Measurements from ENCODE around the gene ABCC1.

ABCC1 gene

DNA sequence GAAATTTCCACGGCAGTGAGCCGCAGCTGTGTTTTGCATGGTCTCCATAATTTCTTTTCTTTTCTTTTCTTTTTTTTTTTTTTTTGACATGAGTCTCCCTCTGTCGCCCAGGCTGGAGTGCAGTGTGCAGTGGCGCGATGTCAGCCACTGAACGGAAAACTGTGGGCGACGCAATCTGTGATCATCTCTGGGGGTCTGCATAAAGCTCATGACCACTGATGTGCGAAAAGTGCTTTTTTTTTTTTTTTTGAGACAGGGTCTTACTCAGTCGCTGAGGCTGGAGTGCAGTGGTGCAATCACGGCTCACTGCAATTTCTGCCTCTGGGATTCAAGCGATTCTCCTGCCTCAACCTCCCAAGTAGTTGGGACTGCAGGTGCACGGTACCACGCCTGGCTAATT is 156.2 kb downstream of the ABCC1 start:
- Histone ChIP-seq H3K4me3 (ENCODE audit: low read length) (no peak overlapping the region), H3K27ac (ENCODE audit: low read length) (no peak overlapping the region), H3K9me3 (ENCODE audit: insufficient read depth, low read length) (no peaks in the 10 kb centered on the region), H3K9ac (ENCODE audit: low read length) (no peak overlapping the region), H3K4me1 (ENCODE audit: low read length) (peaks cover 14% of the 10 kb centered on the region), H2AFZ (ENCODE audit: low read depth, low read length) (no peak overlapping the region), H3K79me2 (ENCODE audit: low read length) (peaks cover 3% of the 10 kb centered on the region; the same call in 1 of the 2 replicates), H3K27me3 (ENCODE audit: low read depth, low read length) (no peaks in the 10 kb centered on the region), H3K36me3 (replicated peaks; ENCODE audit: low read depth, low read length) (peaks cover 51% of the 10 kb centered on the region), H4K20me1 (ENCODE audit: insufficient read depth, low read length) (0 out of 2 replicates have a peak, but pooled peaks cover 3% of the 10 kb centered on the region), H3K4me2 (ENCODE audit: low read length) (no peak overlapping the region)
- no peak for TF ChIP-seq EZH2phosphoT487 (IDR thresholded peaks at IDR 0.05; ENCODE audit: low read depth)
- TF ChIP-seq, protein P1, sequence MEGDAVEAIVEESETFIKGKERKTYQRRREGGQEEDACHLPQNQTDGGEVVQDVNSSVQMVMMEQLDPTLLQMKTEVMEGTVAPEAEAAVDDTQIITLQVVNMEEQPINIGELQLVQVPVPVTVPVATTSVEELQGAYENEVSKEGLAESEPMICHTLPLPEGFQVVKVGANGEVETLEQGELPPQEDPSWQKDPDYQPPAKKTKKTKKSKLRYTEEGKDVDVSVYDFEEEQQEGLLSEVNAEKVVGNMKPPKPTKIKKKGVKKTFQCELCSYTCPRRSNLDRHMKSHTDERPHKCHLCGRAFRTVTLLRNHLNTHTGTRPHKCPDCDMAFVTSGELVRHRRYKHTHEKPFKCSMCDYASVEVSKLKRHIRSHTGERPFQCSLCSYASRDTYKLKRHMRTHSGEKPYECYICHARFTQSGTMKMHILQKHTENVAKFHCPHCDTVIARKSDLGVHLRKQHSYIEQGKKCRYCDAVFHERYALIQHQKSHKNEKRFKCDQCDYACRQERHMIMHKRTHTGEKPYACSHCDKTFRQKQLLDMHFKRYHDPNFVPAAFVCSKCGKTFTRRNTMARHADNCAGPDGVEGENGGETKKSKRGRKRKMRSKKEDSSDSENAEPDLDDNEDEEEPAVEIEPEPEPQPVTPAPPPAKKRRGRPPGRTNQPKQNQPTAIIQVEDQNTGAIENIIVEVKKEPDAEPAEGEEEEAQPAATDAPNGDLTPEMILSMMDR (IDR thresholded peaks at IDR 0.05; ENCODE audit: low read depth, low read length) = no peak

GRCh38 chr16:16106466-16106865 is 157.1 kb downstream of the ABCC1 start:
- no peak overlapping the region for H3K27ac ChIP-seq (ENCODE audit: low read length)
- no peak overlapping the region for H3K9ac ChIP-seq (ENCODE audit: low read length)
- H3K79me2 ChIP-seq (ENCODE audit: low read length) = 0 out of 2 replicates have a peak, but pooled peaks cover under 1% of the 10 kb centered on the region
- H4K20me1 ChIP-seq (ENCODE audit: insufficient read depth, low read length) = 0 out of 2 replicates have a peak, but pooled peaks cover 3% of the 10 kb centered on the region
- no peak overlapping the region for H3K4me2 ChIP-seq (ENCODE audit: low read length)
- H3K9me3 ChIP-seq (ENCODE audit: insufficient read depth, low read length) = no peaks in the 10 kb centered on the region
- H2AFZ ChIP-seq (ENCODE audit: low read depth, low read length) = no peak overlapping the region
- H3K4me3 ChIP-seq (ENCODE audit: low read length) = no peak overlapping the region
- peaks cover 54% of the 10 kb centered on the region for H3K36me3 ChIP-seq (replicated peaks; ENCODE audit: low read depth, low read length)
- peaks cover 12% of the 10 kb centered on the region for H3K4me1 ChIP-seq (ENCODE audit: low read length)
- no peaks in the 10 kb centered on the region for H3K27me3 ChIP-seq (ENCODE audit: low read depth, low read length)
- TF ChIP-seq EZH2phosphoT487 (IDR thresholded peaks at IDR 0.05; ENCODE audit: low read depth) = no peak
- TF ChIP-seq, protein P1 (IDR thresholded peaks at IDR 0.05; ENCODE audit: low read depth, low read length) = no peak

DNA sequence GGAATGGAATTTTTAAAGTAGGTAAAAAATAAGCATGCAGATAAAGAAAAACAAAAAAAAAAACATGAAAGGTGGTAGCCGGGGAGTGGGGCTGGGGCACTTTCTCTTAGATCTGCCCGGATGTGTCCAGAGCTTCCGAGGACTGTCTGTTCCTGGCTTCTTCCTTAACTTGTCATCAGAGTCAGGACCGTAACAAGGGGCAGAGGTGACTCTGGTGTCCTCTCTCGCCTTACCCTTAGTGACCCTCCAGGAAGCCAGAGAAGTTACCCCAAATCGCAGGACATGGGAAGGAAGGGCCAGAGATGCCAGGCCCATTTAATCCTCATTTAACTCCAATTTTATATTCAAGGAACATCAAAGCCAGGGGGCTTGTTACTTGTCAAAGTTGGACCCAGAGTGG is 158.4 kb downstream of the ABCC1 start:
- peaks cover 53% of the 10 kb centered on the region for H3K36me3 ChIP-seq (replicated peaks; ENCODE audit: low read depth, low read length)
- no peak overlapping the region for H3K27ac ChIP-seq (ENCODE audit: low read length)
- H3K27me3 ChIP-seq (ENCODE audit: low read depth, low read length) = no peaks in the 10 kb centered on the region
- TF ChIP-seq, protein P1 (IDR thresholded peaks at IDR 0.05; ENCODE audit: low read depth, low read length) = no peak
- TF ChIP-seq EZH2phosphoT487 (IDR thresholded peaks at IDR 0.05; ENCODE audit: low read depth) = no peak
- H3K4me3 ChIP-seq (ENCODE audit: low read length) = no peak overlapping the region
- H3K4me1 ChIP-seq (ENCODE audit: low read length) = peaks cover 12% of the 10 kb centered on the region
- H3K9me3 ChIP-seq (ENCODE audit: insufficient read depth, low read length) = no peaks in the 10 kb centered on the region
- no peak overlapping the region for H3K4me2 ChIP-seq (ENCODE audit: low read length)
- H2AFZ ChIP-seq (ENCODE audit: low read depth, low read length) = no peak overlapping the region
- no peak overlapping the region for H3K9ac ChIP-seq (ENCODE audit: low read length)
- H3K79me2 ChIP-seq (ENCODE audit: low read length) = no peaks in the 10 kb centered on the region
- no peaks in the 10 kb centered on the region for H4K20me1 ChIP-seq (ENCODE audit: insufficient read depth, low read length)

GRCh38 chr16:16108759-16109158 is 159.3 kb downstream of the ABCC1 start:
- no peak overlapping the region for H3K4me2 ChIP-seq (ENCODE audit: low read length)
- no peak overlapping the region for H3K27ac ChIP-seq (ENCODE audit: low read length)
- peaks cover 57% of the 10 kb centered on the region for H3K36me3 ChIP-seq (replicated peaks; ENCODE audit: low read depth, low read length)
- H3K79me2 ChIP-seq (ENCODE audit: low read length) = no peaks in the 10 kb centered on the region
- H4K20me1 ChIP-seq (ENCODE audit: insufficient read depth, low read length) = no peaks in the 10 kb centered on the region
- H3K4me3 ChIP-seq (ENCODE audit: low read length) = no peak overlapping the region
- H3K27me3 ChIP-seq (ENCODE audit: low read depth, low read length) = no peaks in the 10 kb centered on the region
- no peaks in the 10 kb centered on the region for H3K9me3 ChIP-seq (ENCODE audit: insufficient read depth, low read length)
- H3K9ac ChIP-seq (ENCODE audit: low read length) = no peak overlapping the region
- TF ChIP-seq EZH2phosphoT487 (IDR thresholded peaks at IDR 0.05; ENCODE audit: low read depth) = no peak
- TF ChIP-seq, protein P1 (IDR thresholded peaks at IDR 0.05; ENCODE audit: low read depth, low read length) = no peak
- peaks cover 12% of the 10 kb centered on the region for H3K4me1 ChIP-seq (ENCODE audit: low read length)
- no peak overlapping the region for H2AFZ ChIP-seq (ENCODE audit: low read depth, low read length)
